Fibroblast of skin of right quadriceps (primary cell): ENCODE data around the gene GPC2.

Experiments used
- DNase-seq: peaks from one replicate; pipeline ENCODE4 v3.0.0-alpha.2; 2013

GPC2 gene

DNA sequence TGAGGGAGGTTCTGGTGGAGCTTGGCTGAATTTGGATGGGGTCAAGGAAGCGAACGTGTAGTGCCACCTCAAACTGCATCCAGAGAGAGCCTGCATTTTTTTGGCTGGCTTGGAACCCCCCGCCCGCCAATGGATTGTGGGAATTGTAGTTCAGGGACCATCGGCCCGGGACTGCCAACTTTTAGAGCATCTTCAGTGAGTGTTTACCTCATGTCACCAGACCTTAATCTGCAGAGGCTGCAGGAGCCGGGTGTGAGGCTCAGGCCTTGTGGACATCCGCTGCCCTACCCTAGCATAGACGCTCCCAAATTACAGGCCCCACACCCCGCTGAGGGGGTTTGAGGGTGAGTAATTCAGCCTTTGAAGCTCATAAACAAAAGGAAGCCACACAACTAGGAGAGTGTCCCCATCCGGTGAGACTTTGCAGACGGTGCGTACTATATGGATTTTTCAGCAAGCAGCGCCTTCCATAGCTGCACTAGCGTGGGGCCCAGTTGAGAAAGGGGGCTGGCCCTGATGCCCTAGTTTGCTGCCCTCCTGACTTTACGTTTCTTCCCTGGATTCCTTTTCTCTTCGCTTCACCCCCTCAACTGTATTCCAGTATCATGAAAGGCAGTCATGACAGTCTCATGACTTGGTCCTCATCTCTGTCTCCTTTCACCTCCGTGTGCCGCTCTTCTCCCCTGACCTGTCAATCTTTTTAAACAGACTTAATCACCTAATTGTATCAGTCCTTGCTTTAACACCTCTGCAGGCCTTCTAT lies 57.0 kb downstream of the GPC2 start:
- peak; percentile 65 for DNase-seq
